A549 (cell line): ENCODE measurements around the gene ACIN1. TPM values are rescaled to one million over a fixed set of nuclear protein-coding genes. Genes with fewer than 3 reads are reported as not detected.
A peak's percentile ranks its signal among the peaks of the same experiment; 100 is the strongest.

Experiments used
- ATAC-seq, 2 experiments: fragments of 200-7000 bp in 1 of 2; fragments of >200 bp in 1 of 2; cut with Nextera tagmentation in 1 of 2; cut with Tn5 transposase in 1 of 2; 3 replicates each; pipeline versions ENCODE4 v1.8.0 to v1.9.1; 2018 to 2020; ENCODE audit warnings: mild to moderate bottlenecking in 1 of 2, moderate library complexity in 1 of 2
- CTCF ChIA-PET: fragments of 300-600 bp; sonication (Branson Sonifier 250); formaldehyde crosslinking; extraction: SDS; loops from one replicate; lab custom pipeline; 2021; ENCODE audit warnings: antibody characterized with exemption, inconsistent platforms; lab: Yijun Ruan, JAX
- POLR2A ChIA-PET: fragments of 350-600 bp; formaldehyde crosslinking; extraction: SDS; loops from one replicate; lab custom pipeline; 2021; ENCODE audit warnings: antibody characterized with exemption, inconsistent platforms; lab: Yijun Ruan, JAX
- DNase-seq, 2 experiments: peaks; one replicate each; pipeline versions ENCODE4 v3.0.0 to v3.0.0-alpha.2; 2011 to 2016; ENCODE audit warnings: low read depth in 1 of 2, low spot score in 1 of 2
- FAIRE-seq: peaks from 2 replicates; lab custom pipeline; 2011; peaks lifted over from hg19 to GRCh38; lab: Jason Lieb, UNC
- H3K27ac ChIP-seq, 2 experiments: fragments of >200 bp; sonication (Bioruptor Twin); formaldehyde crosslinking; 3 replicates each; pipeline ENCODE4 v1.5.1; 2016 to 2017
- H3K4me1 ChIP-seq: fragments of >200 bp; sonication (Bioruptor Twin); formaldehyde crosslinking; 3 replicates; pipeline ENCODE4 v1.6.1; 2016
- H3K4me2 ChIP-seq: fragments of >200 bp; sonication (Bioruptor Twin); formaldehyde crosslinking; 3 replicates; pipeline ENCODE4 v1.6.1; 2016
- H3K4me3 ChIP-seq: fragments of >200 bp; sonication (Bioruptor Twin); formaldehyde crosslinking; 3 replicates; pipeline ENCODE4 v1.5.1; 2016
- H3K9me3 ChIP-seq: fragments of >200 bp; sonication (Bioruptor Twin); formaldehyde crosslinking; 3 replicates; pipeline ENCODE4 v1.6.1; 2016
- EP300 ChIP-seq, 2 experiments: fragments of >200 bp; sonication (Bioruptor Twin); formaldehyde crosslinking; IDR thresholded peaks; 2 replicates in 1 of 2; 3 replicates in 1 of 2; pipeline ENCODE4 v1.6.1; 2016 to 2017
- FOSB ChIP-seq: fragments of 250-450 bp; sonication (Bioruptor Pico); IDR thresholded peaks from 2 replicates; pipeline ENCODE4 v1.5.0; 2020; ENCODE audit warnings: mild to moderate bottlenecking, moderate library complexity
- FOSL2 ChIP-seq, 2 experiments: fragments of 450-650 bp in 1 of 2; fragments of >200 bp in 1 of 2; sonication (Bioruptor Twin) in 1 of 2; formaldehyde crosslinking; IDR thresholded peaks; 2 replicates each; pipeline versions ENCODE4 v1.5.0 to v1.6.1; 2016 to 2020; ENCODE audit warnings: mild to moderate bottlenecking in 1 of 2, moderate library complexity in 1 of 2
- GATA3 ChIP-seq: IDR thresholded peaks from 2 replicates; pipeline ENCODE4 v1.6.1; 2012; ENCODE audit warnings: borderline replicate concordance
- HEYL ChIP-seq: fragments of 250-450 bp; sonication (Bioruptor Pico); IDR thresholded peaks from 2 replicates; pipeline ENCODE4 v1.8.0; 2021; ENCODE audit warnings: mild to moderate bottlenecking, moderate library complexity
- JUN ChIP-seq, 2 experiments: fragments of >200 bp; sonication (Bioruptor Twin); formaldehyde crosslinking; IDR thresholded peaks; 2 replicates in 1 of 2; 3 replicates in 1 of 2; pipeline ENCODE4 v1.6.1; 2016 to 2017
- JUNB ChIP-seq: fragments of >200 bp; sonication (Bioruptor Twin); formaldehyde crosslinking; IDR thresholded peaks from 2 replicates; pipeline ENCODE4 v1.6.1; 2016
- KDM5A ChIP-seq: fragments of 200-600 bp; sonication (generic); IDR thresholded peaks from 2 replicates; pipeline ENCODE4 v1.6.1; 2016; ENCODE audit warnings: antibody characterized with exemption, mild to moderate bottlenecking
- MYC ChIP-seq: IDR thresholded peaks from 2 replicates; pipeline ENCODE4 v1.6.1; 2012; ENCODE audit warnings: mild to moderate bottlenecking, inconsistent platforms, low read length, improper control_type of control experiment, borderline replicate concordance
- NFE2L2 ChIP-seq: fragments of 150-350 bp; conservative IDR thresholded peaks from 2 replicates; pipeline ENCODE4 v1.6.1; 2014; ENCODE audit warnings: low read length
- NR3C1 ChIP-seq: fragments of >200 bp; sonication (Bioruptor Twin); formaldehyde crosslinking; IDR thresholded peaks from 3 replicates; pipeline ENCODE4 v1.6.1; 2017
- POLR2A ChIP-seq: IDR thresholded peaks from 2 replicates; pipeline ENCODE4 v1.6.1; 2012; ENCODE audit warnings: mild to moderate bottlenecking, low read length
- POLR2AphosphoS2 ChIP-seq: conservative IDR thresholded peaks from 2 replicates; pipeline ENCODE4 v1.6.1; 2012; ENCODE audit warnings: low read length, improper control_type of control experiment, inconsistent platforms
- RARB ChIP-seq: fragments of 250-450 bp; sonication (Bioruptor Pico); IDR thresholded peaks from 2 replicates; pipeline ENCODE4 v1.8.0; 2021; ENCODE audit warnings: mild to moderate bottlenecking, moderate library complexity
- RNF2 ChIP-seq: fragments of 200-600 bp; sonication (generic); IDR thresholded peaks from 2 replicates; pipeline ENCODE4 v1.6.1; 2016; ENCODE audit warnings: low read depth, mild to moderate bottlenecking, antibody characterized with exemption, moderate library complexity, borderline replicate concordance
- SMC3 ChIP-seq: fragments of >200 bp; sonication (Bioruptor Twin); formaldehyde crosslinking; IDR thresholded peaks from 3 replicates; pipeline ENCODE4 v1.6.1; 2018; ENCODE audit warnings: inconsistent platforms
- ZC3H11A ChIP-seq: fragments of 450-650 bp; IDR thresholded peaks from 2 replicates; pipeline ENCODE4 v1.6.1; 2014; ENCODE audit warnings: antibody characterized with exemption, mild to moderate bottlenecking
- ZNF302 ChIP-seq: fragments of 250-450 bp; sonication (Bioruptor Pico); IDR thresholded peaks from 2 replicates; pipeline ENCODE4 v1.9.0; 2021; ENCODE audit warnings: inconsistent platforms, mild to moderate bottlenecking, moderate library complexity
- WGBS: methylation state at CpG from one replicate; pipeline ENCODE4 v1.1.6; 2017; ENCODE audit errors: missing lambda C conversion rate; 5-methylcytosine and 5-hydroxymethylcytosine counted together
- polyA plus RNA-seq, 4 experiments: library from polyadenylated mRNA; depleted of rRNA in 3 of 4; stranded (reverse); fragments of >200 nt; fragmentation: RNase III in 1 of 4; extraction: RNeasy Plus Mini Kit Qiagen cat#74134 plus additional on column Dnase treatment in 1 of 4; gene quantifications; 2 replicates in 3 of 4; 3 replicates in 1 of 4; pipeline ENCODE4 v1.2.3, GENCODE V29; 2011 to 2017
- TF ChIP-seq, protein P1 (sequence below): fragments of 250-450 bp; sonication (Bioruptor Pico); IDR thresholded peaks from 2 replicates; pipeline ENCODE4 v1.5.0; 2021; ENCODE audit warnings: mild to moderate bottlenecking, moderate library complexity, borderline replicate concordance
- TF ChIP-seq, protein P2 (sequence below): IDR thresholded peaks from 2 replicates; pipeline ENCODE4 v1.6.1; 2012
- TF ChIP-seq, protein P3 (sequence below): fragments of 450-650 bp; IDR thresholded peaks from 2 replicates; pipeline ENCODE4 v1.6.1; 2014; ENCODE audit warnings: antibody characterized with exemption

The ACIN1 gene
- polyA plus RNA-seq, 2 of the 4 experiments (the other 2 are of a cell fraction), result 140 to 147 TPM

DNA sequence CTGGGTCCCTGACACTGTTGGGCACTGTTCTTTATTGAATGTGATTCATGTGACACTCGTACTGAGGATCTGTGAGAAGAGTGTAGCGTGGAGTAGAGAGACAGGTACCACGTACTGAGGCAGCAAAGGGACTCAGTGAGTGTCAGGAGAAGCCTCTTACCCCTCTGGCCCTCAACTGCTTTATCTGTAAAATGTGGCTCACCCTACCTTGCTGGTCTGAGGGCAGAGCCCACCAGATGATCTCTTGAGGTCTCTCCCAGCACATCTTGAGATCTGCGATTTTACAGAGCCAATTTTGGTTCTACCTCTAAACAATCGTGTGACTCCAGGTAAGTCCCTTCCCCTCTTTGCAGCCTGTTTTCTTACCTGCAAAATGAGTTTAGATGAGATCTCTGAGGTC, 21.0 kb upstream of the ACIN1 start:
- FAIRE-seq (no peak), ATAC-seq (no peak), DNase-seq (no peak)
- ChIA-PET POLR2A (interaction anchor here (1.2 kb wide), 1 partner anchor 21 kb away, joined by 7 read pairs; the partner anchor contains the start of genes ACIN1 and C14orf119), CTCF (interaction anchor here (1.0 to 24.2 kb wide), 4 partner anchors 35 to 63 kb away, joined by 3 to 848 read pairs (median 64); partner anchors contain the start of gene SLC7A8)
- H3K4me1 ChIP-seq, result peaks cover 22% of the 10 kb centered on the region
- no peak overlapping the region for H3K4me3 ChIP-seq
- H3K4me2 ChIP-seq, result no peak overlapping the region; the same call in 2 of the 3 replicates
- WGBS, result 73% methylated on average over 5 of the region's 5 CpGs
- peak overlapping the region in 1 of 2 experiments; percentile 75; a peak in 3 of 6 replicates for H3K27ac ChIP-seq
- no peak for TF ChIP-seq POLR2AphosphoS2
- no peak for TF ChIP-seq HEYL (CRISPR knock-in tag)
- TF ChIP-seq ZC3H11A, result no peak
- no peak for TF ChIP-seq FOSB (CRISPR knock-in tag)
- TF ChIP-seq POLR2A, result no peak
- TF ChIP-seq KDM5A, result no peak
- TF ChIP-seq, protein P1, sequence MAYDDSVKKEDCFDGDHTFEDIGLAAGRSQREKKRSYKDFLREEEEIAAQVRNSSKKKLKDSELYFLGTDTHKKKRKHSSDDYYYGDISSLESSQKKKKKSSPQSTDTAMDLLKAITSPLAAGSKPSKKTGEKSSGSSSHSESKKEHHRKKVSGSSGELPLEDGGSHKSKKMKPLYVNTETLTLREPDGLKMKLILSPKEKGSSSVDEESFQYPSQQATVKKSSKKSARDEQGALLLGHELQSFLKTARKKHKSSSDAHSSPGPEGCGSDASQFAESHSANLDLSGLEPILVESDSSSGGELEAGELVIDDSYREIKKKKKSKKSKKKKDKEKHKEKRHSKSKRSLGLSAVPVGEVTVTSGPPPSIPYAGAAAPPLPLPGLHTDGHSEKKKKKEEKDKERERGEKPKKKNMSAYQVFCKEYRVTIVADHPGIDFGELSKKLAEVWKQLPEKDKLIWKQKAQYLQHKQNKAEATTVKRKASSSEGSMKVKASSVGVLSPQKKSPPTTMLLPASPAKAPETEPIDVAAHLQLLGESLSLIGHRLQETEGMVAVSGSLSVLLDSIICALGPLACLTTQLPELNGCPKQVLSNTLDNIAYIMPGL, result no peak
- no peak for TF ChIP-seq JUNB
- TF ChIP-seq JUN (IDR thresholded peaks at IDR 0.05), result no peak
- no peak for TF ChIP-seq NFE2L2
- TF ChIP-seq GATA3, result no peak
- TF ChIP-seq EP300 (IDR thresholded peaks at IDR 0.05), result no peak
- no peak for TF ChIP-seq SMC3
- TF ChIP-seq, protein P2, sequence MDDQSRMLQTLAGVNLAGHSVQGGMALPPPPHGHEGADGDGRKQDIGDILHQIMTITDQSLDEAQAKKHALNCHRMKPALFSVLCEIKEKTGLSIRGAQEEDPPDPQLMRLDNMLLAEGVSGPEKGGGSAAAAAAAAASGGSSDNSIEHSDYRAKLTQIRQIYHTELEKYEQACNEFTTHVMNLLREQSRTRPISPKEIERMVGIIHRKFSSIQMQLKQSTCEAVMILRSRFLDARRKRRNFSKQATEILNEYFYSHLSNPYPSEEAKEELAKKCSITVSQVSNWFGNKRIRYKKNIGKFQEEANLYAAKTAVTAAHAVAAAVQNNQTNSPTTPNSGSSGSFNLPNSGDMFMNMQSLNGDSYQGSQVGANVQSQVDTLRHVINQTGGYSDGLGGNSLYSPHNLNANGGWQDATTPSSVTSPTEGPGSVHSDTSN, result no peak
- TF ChIP-seq NR3C1, result no peak
- TF ChIP-seq, protein P3, sequence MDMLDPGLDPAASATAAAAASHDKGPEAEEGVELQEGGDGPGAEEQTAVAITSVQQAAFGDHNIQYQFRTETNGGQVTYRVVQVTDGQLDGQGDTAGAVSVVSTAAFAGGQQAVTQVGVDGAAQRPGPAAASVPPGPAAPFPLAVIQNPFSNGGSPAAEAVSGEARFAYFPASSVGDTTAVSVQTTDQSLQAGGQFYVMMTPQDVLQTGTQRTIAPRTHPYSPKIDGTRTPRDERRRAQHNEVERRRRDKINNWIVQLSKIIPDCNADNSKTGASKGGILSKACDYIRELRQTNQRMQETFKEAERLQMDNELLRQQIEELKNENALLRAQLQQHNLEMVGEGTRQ, result no peak
- H3K9me3 ChIP-seq, result no peaks in the 10 kb centered on the region

DNA sequence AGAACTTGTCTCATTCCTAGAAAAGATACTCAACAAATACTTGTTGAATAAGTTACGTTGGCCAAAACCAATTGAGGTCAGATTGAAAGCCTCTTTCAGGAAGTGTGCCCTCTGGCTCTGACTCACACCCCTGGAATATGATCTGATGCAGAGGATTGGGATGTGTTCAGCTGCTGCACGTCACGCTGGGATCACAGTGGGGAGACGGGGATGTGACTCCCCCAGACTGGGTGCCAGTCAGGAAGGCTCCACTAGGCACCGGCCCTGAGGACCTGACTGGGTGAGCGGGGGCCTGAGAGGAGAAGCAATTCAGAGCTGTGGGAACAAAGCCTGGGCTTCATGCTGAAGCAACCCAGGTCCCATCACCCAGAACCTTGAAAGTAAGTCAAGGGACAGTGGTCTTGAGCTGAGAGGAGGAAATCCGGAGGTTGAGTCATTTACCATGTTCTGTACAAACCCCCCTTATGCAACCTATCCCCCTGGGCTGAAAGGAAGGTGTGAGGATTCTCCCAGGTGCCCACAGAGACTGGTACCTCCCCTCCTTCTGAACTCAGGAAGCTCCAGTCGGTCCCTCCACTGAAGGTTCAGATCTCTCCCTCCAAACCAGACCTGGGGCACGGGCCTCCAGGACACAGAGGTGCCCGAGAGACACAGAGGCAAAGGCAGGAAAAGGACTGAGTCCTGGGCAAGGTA, 20.2 kb upstream of the ACIN1 start:
- peak; percentile 80 to 88 for ATAC-seq
- no peaks in the 10 kb centered on the region for H3K9me3 ChIP-seq
- no peak overlapping the region for H3K4me3 ChIP-seq
- 33% methylated on average over 9 of the region's 10 CpGs for WGBS
- FAIRE-seq, result no peak
- H3K27ac ChIP-seq, result peak overlapping the region; percentile 47 to 75; a peak in 5 of 6 replicates
- peak overlapping the region; percentile 62 for H3K4me2 ChIP-seq
- TF ChIP-seq ZNF302 (no peak), MYC (no peak), RARB (CRISPR knock-in tag) (no peak), FOSL2 (IDR thresholded peaks at IDR 0.05) (no peak), FOSL2 (CRISPR knock-in tag; IDR thresholded peaks at IDR 0.05) (peak; percentile 82), RNF2 (no peak)
- TF ChIP-seq, all 56 proteins: peak for 1
- peak; percentile 79 to 80 for DNase-seq
- CTCF ChIA-PET, result interaction anchor here (0.7 to 24.2 kb wide), 5 partner anchors 36 to 64 kb away, joined by 3 to 848 read pairs (median 5); partner anchors contain the start of gene SLC7A8
- POLR2A ChIA-PET, result interaction anchor here (1.2 kb wide), 1 partner anchor 20 kb away, joined by 7 read pairs; the partner anchor contains the start of genes ACIN1 and C14orf119
- H3K4me1 ChIP-seq, result peaks cover 22% of the 10 kb centered on the region
